ENCODE results near the gene NAA80.

GRCh38 chr3:50333744-50334328 is 34.6 kb upstream of the NAA80 start:
- no peak for TF ChIP-seq JUND (IDR thresholded peaks at IDR 0.05; ENCODE audit: low read length)
- no peak for TF ChIP-seq GABPA (IDR thresholded peaks at IDR 0.05; ENCODE audit: borderline replicate concordance, insufficient read depth, low read length)
- no peak for TF ChIP-seq RAD21 (IDR thresholded peaks at IDR 0.05 in 1 of 2, conservative IDR thresholded peaks at IDR 0.05 in 1 of 2; ENCODE audit: low read depth in 2 of 2, low read length in 2 of 2)

Data from H1 (cell line).